ENCODE results near the gene CADM1.
A peak's percentile ranks its signal among the peaks of the same experiment; 100 is the strongest.

CADM1 gene

GRCh38 chr11:115181538-115181937, 322.7 kb downstream of the CADM1 start:
- no peak for DNase-seq (ENCODE audit: low spot score)

GRCh38 chr11:115180272-115180671, 323.9 kb downstream of the CADM1 start:
- no peak for DNase-seq (ENCODE audit: low spot score)

- DNase-seq (ENCODE audit: low spot score), result no peak
Measured at GRCh38 chr11:115179636-115180035, 324.6 kb downstream of the CADM1 start.

- DNase-seq (ENCODE audit: low spot score), result no peak
Measured at GRCh38 chr11:115178705-115179104, 325.5 kb downstream of the CADM1 start.

GRCh38 chr11:115173136-115173535, 331.1 kb downstream of the CADM1 start:
- no peak for DNase-seq (ENCODE audit: low spot score)

GRCh38 chr11:115170133-115170815, 333.9 kb downstream of the CADM1 start:
- DNase-seq (ENCODE audit: low spot score), result peak; percentile 35

- no peak for DNase-seq (ENCODE audit: low spot score)
Measured at GRCh38 chr11:115169251-115169650, 335.0 kb downstream of the CADM1 start.

GRCh38 chr11:115168686-115169085, 335.5 kb downstream of the CADM1 start:
- DNase-seq (ENCODE audit: low spot score), result no peak

GRCh38 chr11:115168229-115168671, 336.0 kb downstream of the CADM1 start:
- DNase-seq (ENCODE audit: low spot score), result no peak

- DNase-seq (ENCODE audit: low spot score), result no peak
Measured at GRCh38 chr11:115167456-115167855, 336.8 kb downstream of the CADM1 start.

GRCh38 chr11:115166820-115167219, 337.4 kb downstream of the CADM1 start:
- no peak for DNase-seq (ENCODE audit: low spot score)

- no peak for DNase-seq (ENCODE audit: low spot score)
Measured at GRCh38 chr11:115164774-115165173, 339.4 kb downstream of the CADM1 start.

- DNase-seq (ENCODE audit: low spot score), result no peak
Measured at GRCh38 chr11:115162919-115163318, 341.3 kb downstream of the CADM1 start.

GRCh38 chr11:115161876-115162275, 342.3 kb downstream of the CADM1 start:
- no peak for DNase-seq (ENCODE audit: low spot score)

- no peak for DNase-seq (ENCODE audit: low spot score)
Measured at GRCh38 chr11:115159207-115159606, 345.0 kb downstream of the CADM1 start.

- DNase-seq (ENCODE audit: low spot score), result no peak
Measured at GRCh38 chr11:115158053-115158452, 346.2 kb downstream of the CADM1 start.

- no peak for DNase-seq (ENCODE audit: low spot score)
Measured at GRCh38 chr11:115157247-115157646, 347.0 kb downstream of the CADM1 start.

- no peak for DNase-seq (ENCODE audit: low spot score)
Measured at GRCh38 chr11:115155978-115156377, 348.2 kb downstream of the CADM1 start.

GRCh38 chr11:115155320-115155719, 348.9 kb downstream of the CADM1 start:
- no peak for DNase-seq (ENCODE audit: low spot score)

- no peak for DNase-seq (ENCODE audit: low spot score)
Measured at GRCh38 chr11:115154355-115154736, 349.9 kb downstream of the CADM1 start.

- no peak for DNase-seq (ENCODE audit: low spot score)
Measured at GRCh38 chr11:115153731-115154354, 350.4 kb downstream of the CADM1 start.

GRCh38 chr11:115153135-115153534, 351.1 kb downstream of the CADM1 start:
- no peak for DNase-seq (ENCODE audit: low spot score)

GRCh38 chr11:115151010-115151409, 353.2 kb downstream of the CADM1 start:
- DNase-seq (ENCODE audit: low spot score), result no peak

GRCh38 chr11:115148691-115149090, 355.5 kb downstream of the CADM1 start:
- DNase-seq (ENCODE audit: low spot score), result no peak
